HAP-1 (cell line): ENCODE results near the gene TMEM203.

ENCODE experiments used
- DNase-seq, 2 experiments: peaks; one replicate each; pipeline ENCODE4 v3.0.0-alpha.2; 2016 to 2020; ENCODE audit warnings: low spot score in 2 of 2
- H3K27me3 ChIP-seq: fragments of 250-450 bp; sonication (Bioruptor Pico); 2 replicates; pipeline ENCODE4 v1.5.1; 2020; ENCODE audit warnings: low read depth, mild to moderate bottlenecking, moderate library complexity
- H3K36me3 ChIP-seq: fragments of 250-450 bp; sonication (Bioruptor Pico); replicated peaks from 2 replicates; pipeline ENCODE4 v1.5.1; 2020; ENCODE audit warnings: mild to moderate bottlenecking
- H3K4me1 ChIP-seq: fragments of 250-450 bp; sonication (Bioruptor Pico); 2 replicates; pipeline ENCODE4 v1.5.1; 2020; ENCODE audit warnings: mild to moderate bottlenecking
- H3K4me3 ChIP-seq: fragments of 250-450 bp; sonication (Bioruptor Pico); 2 replicates; pipeline ENCODE4 v1.5.1; 2020; ENCODE audit warnings: mild to moderate bottlenecking, moderate library complexity
- H3K9me3 ChIP-seq: fragments of 250-450 bp; sonication (Bioruptor Pico); 2 replicates; pipeline ENCODE4 v1.5.1; 2020; ENCODE audit warnings: mild to moderate bottlenecking, moderate library complexity
- in situ Hi-C: fragments of 300-500 bp; cut with MboI; formaldehyde crosslinking; loops from 3 replicates; pipeline ENCODE4 v1.14.3; 2020; ENCODE audit warnings: low sequenced_read_pairs, inconsistent platforms, mixed read lengths

TMEM203 gene

DNA sequence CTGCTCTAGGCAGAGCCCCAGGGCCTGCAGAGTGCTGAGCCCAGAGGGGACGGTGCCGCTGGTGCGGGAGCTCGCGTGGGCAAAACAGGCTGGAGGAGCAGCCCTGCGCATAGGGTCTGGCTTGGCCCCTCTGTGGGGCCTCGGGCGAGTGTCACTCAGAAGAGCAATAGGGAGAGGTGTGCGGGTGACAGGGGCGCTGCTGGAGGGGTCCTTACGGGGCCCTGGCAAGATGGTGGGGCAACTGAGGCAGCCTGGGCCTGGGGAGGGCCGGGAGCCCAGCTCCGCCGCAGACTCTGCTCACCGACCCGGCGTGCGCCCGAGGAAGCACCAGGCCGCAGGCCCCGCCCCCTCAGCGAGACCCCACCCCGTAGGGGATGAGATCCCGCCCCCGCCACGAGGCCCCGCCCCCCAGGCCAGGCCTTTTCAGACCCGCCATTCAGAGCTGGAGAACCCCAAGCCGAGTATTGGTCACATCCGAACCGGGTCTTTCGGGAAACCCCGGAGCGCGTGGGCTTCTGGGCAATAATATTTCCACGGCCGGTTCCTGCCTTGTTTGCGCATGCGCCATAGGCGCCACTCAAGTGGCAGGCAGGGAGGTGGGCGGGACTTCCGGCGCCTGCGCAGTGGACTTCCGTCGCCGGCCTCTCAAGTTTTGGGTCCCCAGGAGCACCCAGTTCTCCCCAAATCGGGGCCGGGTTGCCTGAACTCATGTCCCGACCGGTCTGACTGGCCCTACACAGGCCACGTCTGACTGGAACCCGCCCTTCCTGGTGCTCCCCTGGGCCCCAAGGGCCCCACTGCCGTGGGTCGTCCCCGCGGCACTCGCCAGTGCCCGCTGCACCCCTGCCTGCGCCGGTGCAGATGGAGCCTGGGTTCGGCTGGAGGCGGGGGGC lies 17.9 kb upstream of the TMEM203 start:
- in situ Hi-C loops: no loop called here

DNA sequence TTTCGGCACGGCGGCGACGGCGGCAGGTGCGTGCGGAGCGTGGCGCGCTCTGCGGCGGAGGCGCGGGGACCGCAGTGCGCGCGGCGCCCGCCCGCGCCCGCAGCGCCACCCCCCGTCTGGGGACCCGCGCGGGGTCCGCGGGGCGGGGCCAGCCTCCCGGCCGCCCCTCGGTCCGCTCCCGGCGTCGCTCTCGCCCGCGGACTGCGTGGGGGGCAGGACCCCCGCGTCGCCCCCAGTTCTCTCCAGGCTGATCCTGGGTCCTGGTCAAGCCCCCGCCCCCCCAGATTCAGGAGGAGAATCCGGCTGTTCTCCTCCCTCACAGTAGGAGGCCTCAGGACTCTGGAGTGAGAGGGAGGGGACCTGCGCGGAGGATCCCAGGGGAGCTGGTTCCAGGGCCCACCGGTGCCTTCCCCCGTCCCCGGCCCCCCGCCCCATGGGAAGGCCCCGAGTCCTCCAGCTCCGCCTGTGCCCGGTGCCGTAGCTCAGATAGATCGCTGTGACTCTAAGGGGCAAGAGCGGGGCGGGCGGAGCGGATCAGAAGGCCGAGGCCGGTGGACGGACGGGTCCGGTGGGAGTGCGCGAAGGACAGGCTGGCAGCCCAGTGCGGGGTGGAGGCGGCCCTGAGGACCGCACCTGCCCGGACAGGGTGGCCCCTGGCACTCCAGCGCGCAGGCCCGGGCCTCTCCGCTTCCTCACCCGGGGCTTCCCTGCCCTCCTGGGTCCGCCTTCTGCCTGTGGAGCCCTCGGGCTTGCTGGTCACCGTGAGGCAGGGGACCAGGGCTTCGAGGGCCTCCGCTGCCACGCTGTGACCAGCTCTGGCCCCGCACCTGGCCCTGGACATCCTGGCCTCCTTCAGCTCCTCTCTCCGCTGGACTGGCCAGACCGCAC lies 17.0 kb upstream of the TMEM203 start, which contains the start of gene RNF208:
Gene RNF208, minus strand, starts transcription at position 51 of the 888 bp plus-strand sequence. CDS start 1,028 bp downstream, outside the sequence.
- peak within 1 kb of the TSS; percentile 84 for H3K4me3 ChIP-seq
- H3K27me3 ChIP-seq: no peaks in the 10 kb centered on the region
- DNase-seq: peak in 1 of 2 experiments; percentile 64
- in situ Hi-C loops: no loop called here
- H3K9me3 ChIP-seq: no peaks in the 10 kb centered on the region
- H3K4me1 ChIP-seq: peaks cover 11% of the 10 kb centered on the region
- no peaks in the 10 kb centered on the region; the same call in none of the 2 replicates for H3K36me3 ChIP-seq

More for the DNA sequence above, 17.9 kb upstream of the TMEM203 start:
- DNase-seq: peak; percentile 97 to 98
- H3K4me3 ChIP-seq: peak overlapping the region; percentile 84
- H3K27me3 ChIP-seq: no peaks in the 10 kb centered on the region
- no peaks in the 10 kb centered on the region for H3K9me3 ChIP-seq
- no peaks in the 10 kb centered on the region; the same call in 1 of the 2 replicates for H3K36me3 ChIP-seq
- H3K4me1 ChIP-seq: peaks cover 11% of the 10 kb centered on the region

DNA sequence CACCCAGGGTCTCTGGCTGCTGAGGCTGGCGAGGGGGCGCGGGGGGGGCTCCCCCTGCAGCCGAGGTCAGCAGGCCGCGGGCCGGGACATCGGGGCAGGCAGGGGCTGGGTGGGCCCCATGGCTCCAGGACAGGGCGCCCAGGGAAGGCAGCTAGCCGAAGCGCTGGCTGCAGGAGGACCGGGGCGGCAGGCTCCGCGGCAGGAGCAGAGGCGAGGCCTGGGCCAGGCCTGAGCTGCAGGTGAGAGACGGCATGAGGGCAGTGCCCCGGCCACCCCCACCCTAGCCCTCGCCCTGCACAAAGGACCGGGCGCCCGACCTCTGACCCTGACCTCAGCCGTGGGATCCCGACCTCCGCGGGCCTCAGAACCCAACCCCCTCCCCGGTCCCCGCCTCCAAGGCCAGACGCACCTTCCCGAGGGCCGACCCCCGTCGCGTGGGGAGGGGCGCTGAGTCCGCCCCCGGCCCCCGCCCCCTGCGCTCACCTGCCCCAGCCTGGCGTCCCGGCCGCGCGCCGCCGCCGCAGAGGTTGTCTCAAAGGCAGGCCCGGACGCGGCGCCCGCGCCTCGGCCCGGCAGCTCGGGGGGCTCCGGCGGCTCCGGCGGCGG lies 16.2 kb upstream of the TMEM203 start:
- Histone ChIP-seq H3K9me3 (no peaks in the 10 kb centered on the region), H3K4me3 (peak overlapping the region; percentile 41), H3K4me1 (peaks cover 11% of the 10 kb centered on the region), H3K27me3 (no peaks in the 10 kb centered on the region), H3K36me3 (no peaks in the 10 kb centered on the region; the same call in none of the 2 replicates)
- in situ Hi-C loops: no loop called here
- DNase-seq: peak in 1 of 2 experiments; percentile 62

DNA sequence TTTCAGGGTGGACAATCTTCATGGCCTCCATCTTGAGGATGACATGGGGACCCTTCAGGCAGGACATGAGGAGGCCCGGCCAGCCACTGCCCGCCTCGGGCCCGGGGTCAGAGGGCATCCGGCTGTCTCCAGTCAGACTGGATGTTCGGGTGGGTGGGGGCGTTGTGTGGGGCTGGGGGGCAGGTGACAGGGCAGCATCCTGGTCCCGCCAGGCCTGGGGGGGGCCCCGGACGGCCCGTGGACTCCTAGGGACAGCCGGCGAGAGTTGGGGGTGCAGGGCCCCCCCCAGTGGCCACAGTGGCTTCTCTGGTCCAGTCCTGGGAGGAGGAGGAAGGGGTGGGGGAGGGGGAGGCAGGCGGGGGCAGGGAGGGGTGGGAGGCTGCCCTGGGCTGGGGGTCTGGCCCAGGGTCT lies 15.7 kb upstream of the TMEM203 start:
- in situ Hi-C loops: no loop called here
- no peaks in the 10 kb centered on the region; the same call in none of the 2 replicates for H3K36me3 ChIP-seq
- H3K4me3 ChIP-seq: peak overlapping the region; percentile 41; the same call in 1 of the 2 replicates
- no peak for DNase-seq
- H3K4me1 ChIP-seq: peaks cover 11% of the 10 kb centered on the region
- H3K9me3 ChIP-seq: no peaks in the 10 kb centered on the region
- no peaks in the 10 kb centered on the region for H3K27me3 ChIP-seq

DNA sequence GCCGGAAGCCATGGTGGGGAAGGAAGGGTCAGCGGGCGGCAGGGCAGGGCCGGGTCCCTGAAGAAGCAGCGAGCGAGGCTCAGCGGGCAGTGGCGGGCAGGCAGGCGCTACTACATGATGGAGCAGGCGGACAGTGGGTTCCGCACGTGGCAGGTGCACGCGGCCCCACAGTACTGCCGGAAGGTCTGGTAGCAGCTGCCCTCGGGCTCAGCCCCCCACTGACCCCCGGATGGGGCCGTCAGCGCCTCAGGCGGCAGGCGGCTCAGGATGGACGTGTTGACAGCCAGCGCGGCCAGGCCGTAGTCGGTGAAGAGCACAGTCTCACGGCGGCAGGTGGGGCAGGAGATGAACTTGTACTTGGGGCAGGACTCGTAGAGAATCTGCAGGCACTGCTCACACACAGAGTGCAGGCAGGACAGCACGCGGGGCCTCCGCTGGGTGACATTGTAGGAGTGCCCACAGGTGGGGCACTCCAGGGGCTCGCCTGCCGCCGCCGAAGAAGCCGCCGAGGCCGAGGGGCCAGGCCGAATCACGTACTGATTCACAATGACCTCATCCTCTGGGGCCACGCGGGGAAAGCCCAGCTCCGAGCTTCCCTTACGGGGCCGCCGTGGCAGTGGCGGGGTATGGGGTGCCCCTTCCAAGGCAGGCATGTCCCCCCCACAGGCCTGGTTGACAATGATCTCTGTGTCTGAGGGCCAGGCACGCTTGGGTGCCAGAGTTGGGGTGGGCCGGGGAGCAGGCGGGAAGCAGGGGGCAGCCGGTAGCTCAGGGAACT lies 15.1 kb upstream of the TMEM203 start:
- no peak for DNase-seq
- in situ Hi-C loops: no loop called here
- H3K27me3 ChIP-seq: no peaks in the 10 kb centered on the region
- peaks cover 11% of the 10 kb centered on the region for H3K4me1 ChIP-seq
- H3K4me3 ChIP-seq: no peak overlapping the region
- no peaks in the 10 kb centered on the region for H3K9me3 ChIP-seq
- peaks cover 6% of the 10 kb centered on the region for H3K36me3 ChIP-seq

DNA sequence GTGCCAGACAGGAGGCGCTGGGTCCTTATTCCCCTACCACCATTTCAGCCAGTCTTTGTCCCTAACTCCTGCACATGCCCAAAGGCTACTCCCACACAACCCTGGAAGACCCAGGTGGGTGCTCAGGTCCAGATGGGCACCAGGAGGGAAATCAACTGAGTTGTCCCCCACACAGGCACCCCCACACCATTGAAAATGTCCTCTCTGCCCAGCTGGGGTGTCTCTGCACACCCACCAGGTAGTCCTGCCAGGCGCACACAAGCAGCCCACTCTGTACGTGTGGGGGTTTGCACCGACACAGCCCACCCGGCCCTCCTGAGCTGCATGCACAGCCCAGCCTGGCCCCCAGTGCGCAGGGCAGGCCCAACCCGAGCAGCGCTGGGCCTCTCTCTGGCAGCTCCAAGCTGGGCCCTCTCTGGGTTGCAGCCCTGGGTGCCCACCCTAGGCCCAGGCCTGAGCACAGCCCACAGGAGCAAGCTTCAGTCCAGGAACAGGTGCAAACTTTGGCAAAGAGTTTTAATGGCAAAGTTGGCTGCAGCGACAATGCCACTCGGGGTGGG lies 14.4 kb upstream of the TMEM203 start:
- Histone ChIP-seq H3K4me3 (no peak overlapping the region), H3K9me3 (no peaks in the 10 kb centered on the region), H3K4me1 (peaks cover 11% of the 10 kb centered on the region), H3K27me3 (no peaks in the 10 kb centered on the region), H3K36me3 (peaks cover 11% of the 10 kb centered on the region)
- in situ Hi-C loops: no loop called here
- DNase-seq: no peak

DNA sequence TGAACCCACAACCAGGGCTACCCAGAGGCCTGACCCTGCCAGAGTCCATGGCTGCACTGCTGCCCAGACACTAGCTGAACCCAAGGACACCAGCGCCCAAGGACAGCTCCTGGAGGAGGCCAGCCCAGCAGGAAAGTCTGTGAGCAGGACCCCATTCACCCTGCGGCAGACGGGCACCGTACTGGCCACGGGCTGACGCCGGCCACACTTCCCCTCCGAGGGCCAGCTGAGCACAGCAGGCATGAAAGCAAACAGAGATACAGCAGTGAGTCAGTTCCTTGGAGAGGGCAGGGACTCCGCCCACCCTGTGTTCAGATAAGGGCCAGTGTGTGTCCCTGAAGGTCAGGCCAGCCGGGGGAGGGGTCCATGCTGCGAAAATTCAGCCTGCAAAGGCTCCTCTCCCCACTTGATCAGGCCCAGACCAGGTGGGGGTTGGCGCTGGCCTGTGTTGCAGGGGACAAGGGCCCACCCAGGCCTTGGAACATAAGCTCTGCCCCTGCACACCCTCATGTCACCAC lies 13.4 kb upstream of the TMEM203 start:
- H3K4me1 ChIP-seq: peaks cover 7% of the 10 kb centered on the region
- H3K9me3 ChIP-seq: no peaks in the 10 kb centered on the region
- in situ Hi-C loops: no loop called here
- H3K36me3 ChIP-seq: peaks cover 18% of the 10 kb centered on the region
- H3K27me3 ChIP-seq: no peaks in the 10 kb centered on the region
- no peak overlapping the region for H3K4me3 ChIP-seq
- DNase-seq: no peak

DNA sequence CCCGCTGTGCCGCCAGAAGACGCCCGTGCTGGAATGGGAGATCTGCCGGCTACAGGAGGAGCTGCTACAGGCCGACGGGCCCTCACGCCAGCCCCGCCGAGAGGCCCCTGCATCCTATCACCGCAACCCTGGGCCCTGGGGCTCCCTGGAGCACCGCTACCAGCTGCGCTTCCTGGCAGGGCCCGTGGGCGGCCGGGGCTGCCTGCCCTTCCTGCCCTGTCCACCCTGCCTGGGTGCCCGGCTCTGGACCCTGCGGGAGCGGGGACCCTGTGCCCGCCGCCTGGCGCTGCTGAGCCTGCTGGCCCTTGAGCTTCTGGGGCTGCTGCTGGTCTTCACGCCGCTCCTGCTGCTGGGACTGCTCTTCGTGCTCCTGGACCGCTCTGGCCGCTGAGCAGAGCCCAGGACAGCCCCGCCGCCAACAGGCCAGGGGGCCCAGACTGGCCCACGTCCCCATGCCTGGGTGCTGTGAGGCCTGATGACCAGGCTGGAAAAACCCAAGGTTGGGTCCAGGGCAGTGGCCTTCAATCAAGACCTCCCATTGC lies 12.8 kb upstream of the TMEM203 start:
- DNase-seq: no peak
- in situ Hi-C loops: no loop called here
- H3K4me1 ChIP-seq: peaks cover 6% of the 10 kb centered on the region
- H3K9me3 ChIP-seq: no peaks in the 10 kb centered on the region
- peaks cover 21% of the 10 kb centered on the region for H3K36me3 ChIP-seq
- H3K4me3 ChIP-seq: no peak overlapping the region
- no peaks in the 10 kb centered on the region for H3K27me3 ChIP-seq

DNA sequence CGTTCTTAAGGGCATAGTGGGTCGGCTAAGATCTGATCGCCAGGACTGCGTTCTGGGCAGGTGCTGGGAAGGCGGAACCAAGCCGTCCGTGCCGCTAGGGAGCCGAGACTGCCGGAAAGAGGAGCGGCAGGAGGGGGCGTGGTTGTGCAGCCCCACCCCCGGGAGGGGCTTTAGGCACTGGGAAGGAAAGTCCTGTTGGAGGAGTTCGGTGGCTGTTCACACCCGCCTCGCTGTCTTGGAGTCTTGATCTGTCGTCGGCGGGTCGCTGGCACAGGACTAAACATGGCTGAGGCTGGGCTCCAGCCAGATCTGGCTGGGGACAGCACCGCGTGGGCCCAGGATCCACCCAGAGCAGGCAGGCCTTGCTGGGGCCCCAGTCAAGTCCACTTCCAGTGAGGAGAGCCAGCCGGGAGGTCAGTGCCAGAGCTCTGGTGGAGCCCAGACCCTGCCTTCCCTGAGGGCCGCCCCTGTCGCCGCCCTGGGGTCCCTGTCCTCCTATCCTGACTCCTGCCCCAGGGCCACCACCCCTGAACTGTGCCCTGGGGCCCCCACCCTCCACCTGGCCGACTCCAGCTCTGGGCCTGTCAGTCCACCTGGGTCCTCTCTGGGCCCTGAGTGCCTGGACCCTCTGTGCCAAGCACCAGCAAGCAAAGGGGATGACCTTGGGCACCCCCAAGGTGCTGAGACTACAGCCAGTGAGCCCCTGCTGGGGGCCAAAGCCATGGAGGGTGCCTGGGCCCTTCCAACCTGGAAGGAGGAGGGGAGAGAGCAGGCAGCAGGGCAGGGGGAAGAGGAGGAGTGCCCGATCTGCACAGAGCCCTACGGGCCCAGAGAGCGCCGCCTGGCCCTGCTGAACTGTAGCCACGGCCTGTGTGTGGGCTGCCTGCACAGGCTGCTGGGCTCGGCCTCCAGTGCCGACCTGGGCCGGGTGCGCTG lies 12.1 kb upstream of the TMEM203 start:
- Histone ChIP-seq H3K4me1 (peaks cover under 1% of the 10 kb centered on the region), H3K27me3 (no peaks in the 10 kb centered on the region), H3K36me3 (peaks cover 21% of the 10 kb centered on the region), H3K9me3 (no peaks in the 10 kb centered on the region), H3K4me3 (no peak overlapping the region)
- DNase-seq: peak; percentile 35 to 81
- in situ Hi-C loops: no loop called here

DNA sequence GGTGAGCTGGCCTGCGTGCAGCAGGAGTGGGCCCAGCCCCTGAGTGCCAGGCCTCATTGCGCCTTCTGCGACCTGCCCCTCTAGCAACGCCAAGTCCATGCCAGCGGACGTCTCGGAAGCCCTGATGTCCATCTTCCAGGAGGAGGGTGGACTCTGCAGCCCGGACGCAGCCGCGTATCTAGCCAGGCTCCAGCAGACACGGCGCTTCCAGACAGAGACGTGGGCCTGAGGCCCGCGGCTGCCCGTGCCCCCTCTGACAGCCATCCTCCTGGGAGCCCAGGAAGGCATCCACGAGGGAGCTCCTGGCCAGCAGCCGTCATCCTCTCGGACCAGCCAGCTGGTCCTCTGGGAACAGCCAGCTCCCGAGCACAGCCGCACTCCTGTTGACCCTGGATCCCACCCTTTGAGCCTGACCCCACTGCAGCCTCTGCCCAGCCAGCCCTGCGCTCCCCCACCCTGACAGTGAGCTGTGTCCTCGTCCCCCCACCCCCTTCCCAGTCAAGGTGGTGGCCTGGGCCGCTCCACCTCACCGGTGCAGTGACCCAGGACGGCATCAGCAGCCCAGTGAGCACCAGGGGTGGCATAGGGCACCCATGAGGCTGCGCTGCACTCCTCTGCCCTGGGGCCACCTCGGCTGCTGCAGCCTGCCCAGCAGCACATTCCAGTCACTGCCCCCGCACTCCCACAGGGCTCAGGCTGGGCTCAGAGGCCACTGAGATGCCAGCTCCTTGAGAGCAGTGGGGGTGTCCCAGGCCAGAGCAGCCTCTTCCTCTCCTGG lies 10.9 kb upstream of the TMEM203 start:
- H3K4me3 ChIP-seq: no peak overlapping the region
- peaks cover 21% of the 10 kb centered on the region for H3K36me3 ChIP-seq

More for the DNA sequence above, 10.9 kb upstream of the TMEM203 start:
- no peak for DNase-seq
- Histone ChIP-seq H3K27me3 (no peaks in the 10 kb centered on the region), H3K9me3 (no peaks in the 10 kb centered on the region), H3K4me1 (no peaks in the 10 kb centered on the region)
- in situ Hi-C loops: no loop called here
